CD4-positive, alpha-beta T cell (primary cell): ENCODE results near the gene UNC45A. TPM values are rescaled to one million over a fixed set of nuclear protein-coding genes. Genes with fewer than 3 reads are reported as not detected.

Experiments
- ATAC-seq: fragments of 200-7000 bp; cut with Tn5 transposase; one replicate; pipeline ENCODE4 v1.10.0; 2022; ENCODE audit warnings: mild to moderate bottlenecking; ENCODE audit not compliant: poor library complexity
- CTCF ChIA-PET: fragments of 350-600 bp; sonication (Branson Sonifier 250); formaldehyde crosslinking; loops from one replicate; lab custom pipeline; 2021; ENCODE audit warnings: antibody characterized with exemption, inconsistent platforms; lab: Charles Lee
- POLR2A ChIA-PET: fragments of 350-600 bp; sonication (Branson Sonifier 250); formaldehyde crosslinking; loops from one replicate; lab custom pipeline; 2021; ENCODE audit warnings: antibody characterized with exemption, inconsistent platforms; lab: Charles Lee
- DNase-seq, 14 experiments: peaks; one replicate each; pipeline ENCODE4 v3.0.0-alpha.2; 2013 to 2020; ENCODE audit warnings: mixed read lengths in 2 of 14
- H3K27ac ChIP-seq, 2 donors: one replicate each; pipeline versions ENCODE4 v1.5.1 to v1.7.0; 2013; ENCODE audit warnings: low read length in 2 of 2, low read depth in 1 of 2, mild to moderate bottlenecking in 1 of 2
- H3K27me3 ChIP-seq, 2 experiments: 1 replicate in 1 of 2; 2 replicates in 1 of 2; pipeline versions ENCODE4 v1.6.1 to v1.7.0; 2013; ENCODE audit warnings: low read length in 2 of 2, control low read depth in 1 of 2, mild to moderate bottlenecking in 1 of 2, moderate library complexity in 1 of 2; ENCODE audit not compliant: insufficient read depth in 2 of 2, control insufficient read depth in 1 of 2
- H3K36me3 ChIP-seq: one replicate; pipeline ENCODE4 v1.6.1; 2013; ENCODE audit warnings: low read length, control low read depth; ENCODE audit not compliant: insufficient read depth
- H3K4me1 ChIP-seq: one replicate; pipeline ENCODE4 v1.6.1; 2013; ENCODE audit warnings: low read length, control low read depth; ENCODE audit not compliant: insufficient read depth
- H3K4me3 ChIP-seq: one replicate; pipeline ENCODE4 v1.5.1; 2013; ENCODE audit warnings: mild to moderate bottlenecking, low read length, moderate library complexity
- H3K9me3 ChIP-seq, 2 experiments: 1 replicate in 1 of 2; 2 replicates in 1 of 2; pipeline versions ENCODE4 v1.6.1 to v1.7.0; 2013; ENCODE audit warnings: low read length in 2 of 2, mild to moderate bottlenecking in 2 of 2, control low read depth in 1 of 2, moderate library complexity in 1 of 2; ENCODE audit not compliant: control insufficient read depth in 1 of 2, insufficient read depth in 1 of 2
- H3K27ac Mint-ChIP-seq: one replicate; pipeline ENCODE4 v1.8.0; 2020; ENCODE audit warnings: mixed read lengths
- H3K27me3 Mint-ChIP-seq: one replicate; pipeline ENCODE4 v1.8.0; 2021; ENCODE audit warnings: mixed read lengths
- H3K36me3 Mint-ChIP-seq: one replicate; pipeline ENCODE4 v1.8.0; 2021; ENCODE audit warnings: low read depth, mixed read lengths
- H3K4me1 Mint-ChIP-seq: one replicate; pipeline ENCODE4 v1.8.0; 2021; ENCODE audit warnings: low read depth, mixed read lengths
- H3K4me3 Mint-ChIP-seq: one replicate; pipeline ENCODE4 v1.8.0; 2020; ENCODE audit warnings: mild to moderate bottlenecking, mixed read lengths
- H3K9me3 Mint-ChIP-seq: one replicate; pipeline ENCODE4 v1.8.0; 2020; ENCODE audit warnings: mixed read lengths
- CTCF ChIP-seq: fragments of 200-600 bp; IDR thresholded peaks from one replicate; pipeline ENCODE4 v1.8.0; 2022; ENCODE audit warnings: antibody characterized with exemption, mild to moderate bottlenecking
- intact Hi-C, 2 experiments: fragments of 100-400 bp; cut with DNase I in 1 of 2; cut with micrococcal nuclease in 1 of 2; formaldehyde crosslinking; loops; one replicate each; pipeline versions ENCODE4 v1.15.1 to v1.9.0; 2023 to 2025; cut with DNase I, micrococcal nuclease
- total RNA-seq, 174 experiments: library from RNA in 2 of 174; stranded (reverse) in 2 of 174; gene quantifications; one replicate each; pipeline ENCODE4 v1.2.3 and lab custom pipeline; 2021 to 2026

UNC45A gene
- total RNA-seq, 2 experiments from 2014 or later = 17.6 to 18.9 TPM

- intact Hi-C loops = loop anchor here (5.0 to 10.0 kb wide), 3 partner anchors 58 to 1042 kb away; partner anchors contain the start of genes AP3S2 (in 2 of the 2) and PRC1 (in 1 of the 2)
Observed at GRCh38 chr15:90936823-90937222, 1.7 kb downstream of the UNC45A start.

GRCh38 chr15:90938261-90938660 lies 3.2 kb downstream of the UNC45A start:
- Histone ChIP-seq H3K36me3 (peaks cover 57% of the 10 kb centered on the region), H3K4me3 (no peak overlapping the region), H3K9me3 (no peaks in the 10 kb centered on the region), H3K27ac (no peak overlapping the region), H3K27me3 (no peaks in the 10 kb centered on the region), H3K4me1 (peaks cover 37% of the 10 kb centered on the region)
- H3K4me3 Mint-ChIP-seq = no peak overlapping the region
- ChIA-PET CTCF (no interaction called here), POLR2A (no interaction called here)
- no peaks in the 10 kb centered on the region for H3K9me3 Mint-ChIP-seq
- no peak overlapping the region for H3K27ac Mint-ChIP-seq
- ATAC-seq (no peak), DNase-seq (no peak)
- TF ChIP-seq CTCF = no peak
- intact Hi-C loops = loop anchor here (5.0 to 10.0 kb wide), 3 partner anchors 57 to 1043 kb away; partner anchors contain the start of genes AP3S2 (in 2 of the 2) and PRC1 (in 1 of the 2)
- peaks cover 20% of the 10 kb centered on the region for H3K4me1 Mint-ChIP-seq
- peaks cover 62% of the 10 kb centered on the region for H3K36me3 Mint-ChIP-seq
- H3K27me3 Mint-ChIP-seq = no peaks in the 10 kb centered on the region

More at GRCh38 chr15:90936823-90937222, 1.7 kb downstream of the UNC45A start:
- DNase-seq (no peak), ATAC-seq (no peak)
- peaks cover 42% of the 10 kb centered on the region for H3K36me3 ChIP-seq
- ChIA-PET CTCF (interaction anchor here (1.3 kb wide), 1 partner anchor 18 kb away, joined by 3 read pairs; the partner anchor contains the start of gene RCCD1), POLR2A (interaction anchor here (8.1 kb wide), 1 partner anchor 20 kb away, joined by 126 read pairs; the partner anchor contains the start of gene RCCD1)
- H3K4me3 ChIP-seq = no peak overlapping the region
- peaks cover 51% of the 10 kb centered on the region for H3K4me1 ChIP-seq
- no peaks in the 10 kb centered on the region for H3K9me3 ChIP-seq
- Mint-ChIP-seq H3K4me1 (peaks cover 27% of the 10 kb centered on the region), H3K4me3 (peak overlapping the region; percentile 89), H3K9me3 (no peaks in the 10 kb centered on the region), H3K27me3 (no peaks in the 10 kb centered on the region), H3K27ac (peak overlapping the region; percentile 94), H3K36me3 (peaks cover 50% of the 10 kb centered on the region)
- no peaks in the 10 kb centered on the region for H3K27me3 ChIP-seq
- H3K27ac ChIP-seq = no peak overlapping the region
- TF ChIP-seq CTCF = no peak

GRCh38 chr15:90939756-90940155 lies 4.7 kb downstream of the UNC45A start:
- ChIA-PET POLR2A (interaction anchor here (0.9 kb wide), 1 partner anchor 15 kb away, joined by 3 read pairs; the partner anchor contains the start of gene RCCD1), CTCF (interaction anchor here (1.1 kb wide), 1 partner anchor 14 kb away, joined by 3 read pairs; no protein-coding TSS in a partner anchor)
- peaks cover 69% of the 10 kb centered on the region for H3K36me3 ChIP-seq
- H3K27me3 Mint-ChIP-seq = no peaks in the 10 kb centered on the region
- no peaks in the 10 kb centered on the region for H3K9me3 ChIP-seq
- DNase-seq (no peak), ATAC-seq (no peak)
- no peak overlapping the region for H3K27ac ChIP-seq
- no peak for TF ChIP-seq CTCF
- H3K4me3 Mint-ChIP-seq = peak overlapping the region; percentile 25
- no peaks in the 10 kb centered on the region for H3K27me3 ChIP-seq
- intact Hi-C loops = loop anchor here (5.0 to 10.0 kb wide), 3 partner anchors 55 to 1045 kb away; partner anchors contain the start of genes AP3S2 (in 2 of the 2) and PRC1 (in 1 of the 2)
- no peaks in the 10 kb centered on the region for H3K9me3 Mint-ChIP-seq
- H3K36me3 Mint-ChIP-seq = peaks cover 71% of the 10 kb centered on the region
- no peak overlapping the region for H3K4me3 ChIP-seq
- no peak overlapping the region for H3K27ac Mint-ChIP-seq
- peaks cover 13% of the 10 kb centered on the region for H3K4me1 Mint-ChIP-seq
- peaks cover 22% of the 10 kb centered on the region for H3K4me1 ChIP-seq
